Measurements from ENCODE around the gene FSCB. TPM values are rescaled to one million over a fixed set of nuclear protein-coding genes. Genes with fewer than 3 reads are reported as not detected.
"Not testable (repeated sequence)": the region's sequence is repeated elsewhere in the genome, so short reads cannot be mapped to it uniquely, and the experiment has no call there.

FSCB gene
- total RNA-seq, result not detected

- ATAC-seq (no peak), DNase-seq (no peak)
- no peaks in the 10 kb centered on the region for H3K4me1 Mint-ChIP-seq
- no peak within 1 kb of the TSS for H3K4me3 Mint-ChIP-seq
- peaks cover 2% of the 10 kb centered on the region for H3K9me3 Mint-ChIP-seq (ENCODE audit: low read depth)
- H3K36me3 Mint-ChIP-seq, result no peaks in the 10 kb centered on the region
- CTCF ChIA-PET, result no interaction called here
- no peaks in the 10 kb centered on the region for H3K27me3 Mint-ChIP-seq
- no peak within 1 kb of the TSS for H3K27ac Mint-ChIP-seq
These were observed at the start of gene FSCB for GRCh38 chr14:44507183-44507582. Gene FSCB, minus strand, starts transcription at chr14:44507283. Its CDS starts 296 bp downstream, at chr14:44506987.

GRCh38 chr14:44531658-44532057, 24.6 kb upstream of the FSCB start:
- DNase-seq, result no peak
- ATAC-seq, result no peak
- Mint-ChIP-seq H3K27me3 (no peaks in the 10 kb centered on the region), H3K36me3 (no peaks in the 10 kb centered on the region), H3K4me1 (no peaks in the 10 kb centered on the region), H3K27ac (no peak overlapping the region), H3K9me3 (ENCODE audit: low read depth) (peaks cover 3% of the 10 kb centered on the region), H3K4me3 (no peak overlapping the region)
- CTCF ChIA-PET, result no interaction called here

- no peaks in the 10 kb centered on the region for H3K4me1 Mint-ChIP-seq
- no peaks in the 10 kb centered on the region for H3K36me3 Mint-ChIP-seq
- CTCF ChIA-PET, result no interaction called here
- no peak for ATAC-seq
- no peaks in the 10 kb centered on the region for H3K27me3 Mint-ChIP-seq
- H3K4me3 Mint-ChIP-seq, result no peak overlapping the region
- DNase-seq, result no peak
- no peak overlapping the region for H3K27ac Mint-ChIP-seq
- peaks cover 3% of the 10 kb centered on the region for H3K9me3 Mint-ChIP-seq (ENCODE audit: low read depth)
These were observed 23.4 kb upstream of the FSCB start for GRCh38 chr14:44530475-44530874.

- Mint-ChIP-seq H3K27me3 (no peaks in the 10 kb centered on the region), H3K4me1 (no peaks in the 10 kb centered on the region), H3K27ac (no peak overlapping the region), H3K36me3 (no peaks in the 10 kb centered on the region), H3K4me3 (no peak overlapping the region), H3K9me3 (ENCODE audit: low read depth) (peaks cover 3% of the 10 kb centered on the region)
- DNase-seq, result no peak
- ATAC-seq, result no peak
- CTCF ChIA-PET, result no interaction called here
These were observed 21.9 kb upstream of the FSCB start for GRCh38 chr14:44529026-44529425.

GRCh38 chr14:44528180-44528579, 21.1 kb upstream of the FSCB start:
- no peaks in the 10 kb centered on the region for H3K9me3 Mint-ChIP-seq (ENCODE audit: low read depth)
- H3K4me3 Mint-ChIP-seq, result no peak overlapping the region
- no peaks in the 10 kb centered on the region for H3K4me1 Mint-ChIP-seq
- ATAC-seq (no peak), DNase-seq (no peak)
- H3K27me3 Mint-ChIP-seq, result no peaks in the 10 kb centered on the region
- CTCF ChIA-PET, result no interaction called here
- no peak overlapping the region for H3K27ac Mint-ChIP-seq
- no peaks in the 10 kb centered on the region for H3K36me3 Mint-ChIP-seq

- no peaks in the 10 kb centered on the region for H3K27me3 Mint-ChIP-seq
- no peak overlapping the region for H3K4me3 Mint-ChIP-seq
- no peak overlapping the region for H3K27ac Mint-ChIP-seq
- peaks cover 5% of the 10 kb centered on the region for H3K9me3 Mint-ChIP-seq (ENCODE audit: low read depth)
- ATAC-seq (no peak), DNase-seq (no peak)
- no peaks in the 10 kb centered on the region for H3K36me3 Mint-ChIP-seq
- no peaks in the 10 kb centered on the region for H3K4me1 Mint-ChIP-seq
- CTCF ChIA-PET, result no interaction called here
These were observed 18.2 kb upstream of the FSCB start for GRCh38 chr14:44525237-44525636.

- H3K27ac Mint-ChIP-seq, CTCF ChIA-PET, ATAC-seq, DNase-seq, H3K36me3 Mint-ChIP-seq, H3K4me3 Mint-ChIP-seq, H3K4me1 Mint-ChIP-seq, H3K27me3 Mint-ChIP-seq: not testable (repeated sequence)
- peaks cover 20% of the 10 kb centered on the region for H3K9me3 Mint-ChIP-seq (ENCODE audit: low read depth)
These were observed 8.6 kb upstream of the FSCB start for GRCh38 chr14:44515668-44516067.

GRCh38 chr14:44508834-44509233, 1.8 kb upstream of the FSCB start:
- no peak for ATAC-seq
- DNase-seq, result no peak
- H3K4me1 Mint-ChIP-seq, result no peaks in the 10 kb centered on the region
- H3K27me3 Mint-ChIP-seq, result no peaks in the 10 kb centered on the region
- H3K27ac Mint-ChIP-seq, result no peak overlapping the region
- CTCF ChIA-PET, result no interaction called here
- H3K9me3 Mint-ChIP-seq (ENCODE audit: low read depth), result peaks cover 5% of the 10 kb centered on the region
- no peak overlapping the region for H3K4me3 Mint-ChIP-seq
- no peaks in the 10 kb centered on the region for H3K36me3 Mint-ChIP-seq

- no peaks in the 10 kb centered on the region for H3K27me3 Mint-ChIP-seq
- no peak for ATAC-seq
- H3K4me3 Mint-ChIP-seq, result no peak overlapping the region
- CTCF ChIA-PET, result no interaction called here
- peaks cover 2% of the 10 kb centered on the region for H3K9me3 Mint-ChIP-seq (ENCODE audit: low read depth)
- no peaks in the 10 kb centered on the region for H3K4me1 Mint-ChIP-seq
- no peaks in the 10 kb centered on the region for H3K36me3 Mint-ChIP-seq
- no peak for DNase-seq
- H3K27ac Mint-ChIP-seq, result no peak overlapping the region
These were observed 1.5 kb downstream of the FSCB start for GRCh38 chr14:44505588-44505987.

- CTCF ChIA-PET, result no interaction called here
- Mint-ChIP-seq H3K36me3 (no peaks in the 10 kb centered on the region), H3K4me1 (no peaks in the 10 kb centered on the region), H3K4me3 (no peak overlapping the region), H3K27me3 (no peaks in the 10 kb centered on the region), H3K9me3 (ENCODE audit: low read depth) (peaks cover 4% of the 10 kb centered on the region), H3K27ac (no peak overlapping the region)
- ATAC-seq, result no peak
- no peak for DNase-seq
These were observed 9.9 kb downstream of the FSCB start for GRCh38 chr14:44497148-44497547.

GRCh38 chr14:44494137-44494536, 12.9 kb downstream of the FSCB start:
- Mint-ChIP-seq H3K4me3 (no peak overlapping the region), H3K27ac (no peak overlapping the region), H3K36me3 (no peaks in the 10 kb centered on the region), H3K27me3 (no peaks in the 10 kb centered on the region), H3K9me3 (ENCODE audit: low read depth) (peaks cover 9% of the 10 kb centered on the region), H3K4me1 (no peaks in the 10 kb centered on the region)
- ATAC-seq, result no peak
- CTCF ChIA-PET, result no interaction called here
- no peak for DNase-seq

GRCh38 chr14:44490966-44491365, 16.1 kb downstream of the FSCB start:
- Mint-ChIP-seq H3K4me3 (no peak overlapping the region), H3K9me3 (ENCODE audit: low read depth) (peaks cover 10% of the 10 kb centered on the region), H3K4me1 (no peaks in the 10 kb centered on the region), H3K36me3 (no peaks in the 10 kb centered on the region), H3K27me3 (no peaks in the 10 kb centered on the region), H3K27ac (no peak overlapping the region)
- DNase-seq, result no peak
- ATAC-seq, result no peak
- CTCF ChIA-PET, result no interaction called here

GRCh38 chr14:44477953-44478352, 29.1 kb downstream of the FSCB start:
- no peak for DNase-seq
- Mint-ChIP-seq H3K4me1 (no peaks in the 10 kb centered on the region), H3K27me3 (no peaks in the 10 kb centered on the region), H3K4me3 (no peak overlapping the region), H3K27ac (no peak overlapping the region), H3K36me3 (no peaks in the 10 kb centered on the region), H3K9me3 (ENCODE audit: low read depth) (peaks cover 7% of the 10 kb centered on the region)
- CTCF ChIA-PET, result no interaction called here
- no peak for ATAC-seq

GRCh38 chr14:44468771-44469170, 38.3 kb downstream of the FSCB start:
- Mint-ChIP-seq H3K27ac (no peak overlapping the region), H3K9me3 (ENCODE audit: low read depth) (peaks cover 7% of the 10 kb centered on the region), H3K27me3 (no peaks in the 10 kb centered on the region), H3K4me3 (no peak overlapping the region), H3K4me1 (no peaks in the 10 kb centered on the region), H3K36me3 (no peaks in the 10 kb centered on the region)
- DNase-seq (no peak), ATAC-seq (no peak)
- CTCF ChIA-PET, result no interaction called here

GRCh38 chr14:44463356-44464004, 43.6 kb downstream of the FSCB start:
- H3K36me3 Mint-ChIP-seq, result no peaks in the 10 kb centered on the region
- H3K4me1 Mint-ChIP-seq, result no peaks in the 10 kb centered on the region
- H3K27ac Mint-ChIP-seq, result no peak overlapping the region
- CTCF ChIA-PET, result no interaction called here
- H3K9me3 Mint-ChIP-seq (ENCODE audit: low read depth), result peaks cover 5% of the 10 kb centered on the region
- DNase-seq (no peak), ATAC-seq (no peak)
- no peak overlapping the region for H3K4me3 Mint-ChIP-seq
- no peaks in the 10 kb centered on the region for H3K27me3 Mint-ChIP-seq

Data from activated CD8-positive, alpha-beta memory T cell treated with anti-CD3 and anti-CD28 coated beads, Interleukin-2, amount 10 ng/mL, durations not matched to agents 7 days and 5 days (primary cell).